ENCODE data around the gene NFIA. TPM values are rescaled to one million over a fixed set of nuclear protein-coding genes. Genes with fewer than 3 reads are reported as not detected.

The NFIA gene
- total RNA-seq, 4 donors from 2014 or later: 32.0 to 160 (median 32.9) TPM

DNA sequence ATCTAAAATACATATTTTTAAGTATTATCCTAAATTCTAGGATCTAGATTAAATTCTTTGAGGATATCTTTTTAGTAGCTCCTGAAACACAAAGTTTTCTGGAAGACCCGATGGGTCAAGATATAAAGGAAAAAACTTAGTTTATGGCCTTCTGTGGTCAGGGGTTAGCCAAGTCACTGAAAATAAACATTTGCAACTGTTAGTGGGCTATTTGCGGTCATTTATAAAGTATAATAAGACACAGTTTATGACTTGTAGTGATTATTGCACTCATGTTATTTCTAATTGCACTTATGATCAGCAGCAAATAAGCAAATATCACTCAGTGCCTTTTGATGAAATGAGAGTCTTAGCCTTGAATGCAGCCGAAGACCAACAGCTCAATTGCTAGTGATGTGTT, 183.3 kb downstream of the NFIA start:
- Histone ChIP-seq H3K4me3 (no peak overlapping the region), H3K27me3 (no peaks in the 10 kb centered on the region), H3K36me3 (no peaks in the 10 kb centered on the region), H3K27ac (no peak overlapping the region), H3K4me1 (no peaks in the 10 kb centered on the region), H3K9me3 (no peaks in the 10 kb centered on the region)
- TF ChIP-seq, protein P1, sequence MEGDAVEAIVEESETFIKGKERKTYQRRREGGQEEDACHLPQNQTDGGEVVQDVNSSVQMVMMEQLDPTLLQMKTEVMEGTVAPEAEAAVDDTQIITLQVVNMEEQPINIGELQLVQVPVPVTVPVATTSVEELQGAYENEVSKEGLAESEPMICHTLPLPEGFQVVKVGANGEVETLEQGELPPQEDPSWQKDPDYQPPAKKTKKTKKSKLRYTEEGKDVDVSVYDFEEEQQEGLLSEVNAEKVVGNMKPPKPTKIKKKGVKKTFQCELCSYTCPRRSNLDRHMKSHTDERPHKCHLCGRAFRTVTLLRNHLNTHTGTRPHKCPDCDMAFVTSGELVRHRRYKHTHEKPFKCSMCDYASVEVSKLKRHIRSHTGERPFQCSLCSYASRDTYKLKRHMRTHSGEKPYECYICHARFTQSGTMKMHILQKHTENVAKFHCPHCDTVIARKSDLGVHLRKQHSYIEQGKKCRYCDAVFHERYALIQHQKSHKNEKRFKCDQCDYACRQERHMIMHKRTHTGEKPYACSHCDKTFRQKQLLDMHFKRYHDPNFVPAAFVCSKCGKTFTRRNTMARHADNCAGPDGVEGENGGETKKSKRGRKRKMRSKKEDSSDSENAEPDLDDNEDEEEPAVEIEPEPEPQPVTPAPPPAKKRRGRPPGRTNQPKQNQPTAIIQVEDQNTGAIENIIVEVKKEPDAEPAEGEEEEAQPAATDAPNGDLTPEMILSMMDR (IDR thresholded peaks at IDR 0.05): no peak
- TF ChIP-seq POLR2A (IDR thresholded peaks at IDR 0.05): no peak
- no peak for DNase-seq

DNA sequence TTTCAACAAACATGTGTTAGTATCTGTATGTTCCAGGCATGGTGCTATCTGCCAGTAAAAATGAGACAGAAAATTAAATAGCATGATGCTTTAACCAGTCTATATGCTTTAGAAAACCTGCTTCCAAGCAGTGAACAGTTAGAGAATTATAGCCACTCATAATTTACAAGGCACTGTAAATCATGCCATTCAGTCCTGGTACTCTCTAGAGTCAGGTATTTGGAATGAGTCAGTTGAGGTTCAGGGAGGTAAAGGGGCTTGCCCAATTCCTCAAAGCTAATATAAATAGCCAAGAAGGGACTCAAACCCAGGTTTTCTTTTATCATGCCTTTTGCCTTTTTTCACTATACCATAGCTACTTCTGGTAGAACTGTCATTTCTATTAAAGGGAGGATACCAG, 184.4 kb downstream of the NFIA start:
- no peaks in the 10 kb centered on the region for H3K36me3 ChIP-seq
- no peak overlapping the region for H3K27ac ChIP-seq
- no peaks in the 10 kb centered on the region for H3K4me1 ChIP-seq
- no peak for TF ChIP-seq POLR2A (IDR thresholded peaks at IDR 0.05)
- TF ChIP-seq, protein P1 (IDR thresholded peaks at IDR 0.05): no peak
- no peaks in the 10 kb centered on the region for H3K9me3 ChIP-seq
- no peaks in the 10 kb centered on the region for H3K27me3 ChIP-seq
- H3K4me3 ChIP-seq: no peak overlapping the region
- DNase-seq: no peak

DNA sequence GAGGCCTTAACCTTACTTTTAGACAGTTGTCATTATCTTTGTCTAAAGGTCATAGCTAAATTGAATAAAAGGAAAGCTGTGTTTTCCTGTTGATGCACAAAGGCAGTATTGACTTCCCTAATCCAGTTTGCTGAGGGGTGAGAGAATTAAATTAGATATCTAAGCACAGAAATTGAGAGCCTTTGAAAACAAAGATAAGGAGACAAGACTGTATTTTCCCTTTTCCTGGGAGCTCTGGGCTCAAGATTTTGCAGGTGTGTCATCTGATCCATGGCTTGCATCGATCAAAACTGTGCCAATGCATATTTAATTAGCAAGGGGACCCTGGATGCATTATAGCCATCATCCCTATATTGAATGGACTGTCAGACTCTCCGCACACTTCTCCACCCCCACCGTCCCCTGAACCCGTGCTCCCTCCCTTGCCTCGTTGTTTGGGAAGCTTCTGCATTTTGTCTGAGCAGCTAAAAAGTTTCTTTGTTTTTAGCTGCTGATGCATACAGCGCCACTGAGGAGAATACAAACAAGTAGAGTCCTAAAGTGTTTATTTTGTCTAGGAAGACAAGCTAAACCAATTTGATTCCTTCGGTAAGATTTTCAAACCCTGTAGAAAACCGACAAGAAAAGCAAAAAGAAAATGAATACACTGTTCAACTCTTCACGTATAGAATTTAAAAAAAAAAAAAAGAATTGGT, 186.3 kb downstream of the NFIA start:
- no peaks in the 10 kb centered on the region for H3K4me1 ChIP-seq
- no peak for DNase-seq
- H3K27ac ChIP-seq: no peak overlapping the region
- H3K36me3 ChIP-seq: no peaks in the 10 kb centered on the region
- no peaks in the 10 kb centered on the region for H3K27me3 ChIP-seq
- TF ChIP-seq, protein P1 (IDR thresholded peaks at IDR 0.05): no peak
- no peak for TF ChIP-seq POLR2A (IDR thresholded peaks at IDR 0.05)
- H3K9me3 ChIP-seq: no peaks in the 10 kb centered on the region
- no peak overlapping the region for H3K4me3 ChIP-seq

DNA sequence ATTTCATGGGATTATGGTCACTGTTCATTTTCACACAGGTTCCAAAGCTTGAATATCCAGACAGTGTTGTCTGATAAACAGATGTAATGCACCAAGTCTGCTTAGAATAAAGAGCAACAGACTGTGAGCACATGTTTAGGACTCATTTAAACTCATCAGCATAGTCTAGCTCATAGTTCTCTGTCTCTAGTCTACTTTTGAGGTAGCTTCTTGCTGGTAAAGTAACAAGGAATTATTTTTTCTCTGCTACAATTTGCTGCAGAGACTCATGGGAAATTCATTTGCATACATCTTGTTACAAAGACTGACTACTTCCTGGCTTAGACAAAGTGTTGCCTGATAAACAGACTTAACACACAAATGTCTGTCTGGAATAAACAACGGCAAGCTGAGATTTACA, 187.2 kb downstream of the NFIA start:
- TF ChIP-seq, protein P1 (IDR thresholded peaks at IDR 0.05): no peak
- TF ChIP-seq POLR2A (IDR thresholded peaks at IDR 0.05): no peak
- Histone ChIP-seq H3K27me3 (no peaks in the 10 kb centered on the region), H3K4me3 (no peak overlapping the region), H3K9me3 (no peaks in the 10 kb centered on the region), H3K4me1 (no peaks in the 10 kb centered on the region), H3K36me3 (no peaks in the 10 kb centered on the region), H3K27ac (no peak overlapping the region)
- DNase-seq: no peak

DNA sequence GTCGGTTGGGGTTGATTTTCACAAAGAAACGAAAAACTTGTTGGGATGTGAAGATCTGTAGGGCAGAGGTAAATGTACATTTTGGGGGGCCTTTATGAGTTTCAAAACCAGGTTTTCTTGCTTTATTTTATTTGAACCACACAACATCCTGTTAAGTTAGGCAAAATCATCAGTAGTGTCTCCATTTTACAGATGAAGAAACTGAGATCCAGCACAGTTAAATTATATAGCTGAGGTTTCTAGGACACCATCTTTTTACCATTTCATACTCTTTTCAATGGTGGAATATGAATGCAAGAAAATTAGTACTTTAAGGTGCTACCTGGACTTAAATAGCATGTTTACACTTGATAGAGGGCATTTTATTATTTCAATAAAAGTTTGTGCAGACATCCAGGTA, 187.7 kb downstream of the NFIA start:
- no peaks in the 10 kb centered on the region for H3K4me1 ChIP-seq
- no peaks in the 10 kb centered on the region for H3K36me3 ChIP-seq
- TF ChIP-seq, protein P1 (IDR thresholded peaks at IDR 0.05): no peak
- TF ChIP-seq POLR2A (IDR thresholded peaks at IDR 0.05): no peak
- no peaks in the 10 kb centered on the region for H3K27me3 ChIP-seq
- no peaks in the 10 kb centered on the region for H3K9me3 ChIP-seq
- no peak for DNase-seq
- no peak overlapping the region for H3K27ac ChIP-seq
- H3K4me3 ChIP-seq: no peak overlapping the region

Measured in Peyer's patch (tissue), 4 donors.